Stimulated activated CD8-positive, alpha-beta memory T cell treated with anti-CD3 and anti-CD28 coated beads, Interleukin-12 subunit alpha, Interleukin-12 subunit beta, amount 100 ng/mL, for 24 hours (primary cell): ENCODE results near the gene CST3.
"Not testable (repeated sequence)": the region's sequence is repeated elsewhere in the genome, so short reads cannot be mapped to it uniquely, and the experiment has no call there.

Experiments used
- DNase-seq: peaks from one replicate; pipeline ENCODE4 v3.0.0-alpha.2; 2020; ENCODE audit errors: extremely low read depth

The CST3 gene

DNA sequence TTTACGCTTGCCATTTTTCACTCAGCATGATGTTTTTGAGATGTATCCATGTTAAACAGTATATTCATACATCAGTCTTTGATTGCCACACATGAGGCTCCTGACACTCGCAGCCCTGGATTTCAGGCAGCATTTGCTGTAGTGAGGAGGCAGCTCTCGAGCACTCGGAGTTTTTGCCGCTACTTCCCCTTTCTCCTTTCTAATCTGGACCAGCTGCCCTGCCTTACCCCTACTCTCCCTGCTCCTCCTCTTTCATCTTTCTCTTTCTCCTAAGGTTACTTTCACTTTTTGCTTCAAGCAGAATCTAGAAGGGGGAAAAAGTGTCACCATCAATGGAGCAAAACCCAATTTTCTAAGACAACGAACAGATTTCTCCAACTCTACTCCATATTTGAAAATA is 5.9 kb upstream of the CST3 start:
- no peak for DNase-seq

DNA sequence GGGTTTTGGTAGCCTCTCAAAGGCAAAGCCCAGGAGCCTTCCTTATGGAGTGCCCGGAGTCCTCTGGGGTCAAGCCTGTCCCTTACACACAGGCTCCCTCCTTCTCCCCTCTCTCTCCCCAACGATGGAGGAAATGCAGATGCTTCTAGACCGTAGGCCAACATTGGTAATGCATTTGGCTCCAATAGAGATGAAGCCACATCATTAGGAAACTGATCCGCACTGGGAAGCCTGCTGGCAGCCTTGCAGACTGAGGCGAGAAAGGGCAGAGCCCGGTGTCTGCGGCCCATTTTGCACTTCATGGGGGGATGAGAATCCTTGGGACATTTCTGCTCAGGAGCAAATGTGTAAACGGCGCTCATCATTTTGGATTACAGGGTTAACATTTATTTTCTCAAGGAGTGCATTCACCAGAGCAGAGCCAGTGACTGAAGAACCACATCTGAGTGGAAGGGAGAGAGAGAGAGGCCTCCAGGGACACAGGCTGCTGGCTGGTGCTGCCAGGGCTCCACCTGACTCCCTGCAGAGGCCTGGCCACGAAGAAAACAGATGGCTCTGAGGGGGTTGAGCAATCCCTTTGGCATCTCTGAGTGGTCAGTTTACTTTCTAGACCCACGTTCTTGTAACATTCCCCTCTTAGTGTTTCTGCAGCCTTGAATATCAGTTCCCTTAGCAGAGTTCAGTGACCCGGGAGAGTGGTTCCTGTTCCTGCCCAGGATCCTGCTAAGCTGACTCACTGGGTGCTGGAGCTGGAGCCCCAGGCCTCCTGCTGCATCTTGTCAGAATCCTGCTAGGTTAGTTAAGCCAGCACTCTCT is 4.4 kb upstream of the CST3 start:
- DNase-seq: no peak

DNA sequence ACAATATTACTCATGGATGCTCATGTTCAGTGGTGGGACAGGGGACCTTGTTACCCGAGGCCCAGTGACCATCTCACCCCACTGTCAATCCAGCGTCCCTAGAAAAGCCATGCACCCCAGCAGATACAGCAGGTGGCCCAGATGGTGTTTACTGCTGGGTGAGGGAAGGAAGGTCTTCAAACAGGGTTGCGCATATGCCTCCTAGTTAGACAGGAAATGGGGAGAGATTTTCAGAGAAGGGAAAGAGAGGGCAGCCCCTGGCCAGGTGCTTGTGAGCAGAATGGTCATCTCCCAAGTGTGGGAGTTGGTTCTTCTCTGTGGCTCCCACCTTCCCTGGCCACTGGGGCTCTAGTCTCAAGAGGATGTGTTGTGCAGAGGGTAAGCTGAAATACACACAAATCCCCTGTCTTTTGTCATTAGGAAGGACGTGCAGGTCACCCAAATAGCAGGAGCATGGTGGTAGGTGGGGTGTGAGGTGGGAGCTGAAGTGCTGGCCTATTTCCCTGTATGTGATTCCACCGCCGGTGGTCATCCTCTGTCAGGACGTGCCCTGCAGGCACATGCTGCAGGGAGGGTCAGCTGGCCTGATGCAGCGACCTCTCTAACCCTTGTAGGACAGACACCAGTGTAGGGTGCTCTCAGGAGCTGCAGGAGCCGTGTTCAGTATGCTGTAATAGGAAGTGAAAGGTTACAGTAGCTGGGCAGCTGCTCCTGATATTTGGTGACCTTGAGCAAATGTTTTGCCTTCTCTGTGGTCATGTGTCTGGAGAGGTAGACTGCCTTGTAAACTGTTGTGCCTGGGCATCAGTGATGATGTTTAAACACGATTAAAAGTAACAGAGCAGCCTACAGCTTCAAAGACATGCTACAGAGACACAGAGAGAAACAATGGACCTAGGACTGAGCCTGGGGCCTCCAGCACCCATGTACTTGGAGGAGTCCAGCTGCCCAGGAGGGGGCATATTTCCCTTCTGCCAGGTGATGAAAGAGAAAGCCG is 3.2 kb upstream of the CST3 start:
- DNase-seq: no peak

DNA sequence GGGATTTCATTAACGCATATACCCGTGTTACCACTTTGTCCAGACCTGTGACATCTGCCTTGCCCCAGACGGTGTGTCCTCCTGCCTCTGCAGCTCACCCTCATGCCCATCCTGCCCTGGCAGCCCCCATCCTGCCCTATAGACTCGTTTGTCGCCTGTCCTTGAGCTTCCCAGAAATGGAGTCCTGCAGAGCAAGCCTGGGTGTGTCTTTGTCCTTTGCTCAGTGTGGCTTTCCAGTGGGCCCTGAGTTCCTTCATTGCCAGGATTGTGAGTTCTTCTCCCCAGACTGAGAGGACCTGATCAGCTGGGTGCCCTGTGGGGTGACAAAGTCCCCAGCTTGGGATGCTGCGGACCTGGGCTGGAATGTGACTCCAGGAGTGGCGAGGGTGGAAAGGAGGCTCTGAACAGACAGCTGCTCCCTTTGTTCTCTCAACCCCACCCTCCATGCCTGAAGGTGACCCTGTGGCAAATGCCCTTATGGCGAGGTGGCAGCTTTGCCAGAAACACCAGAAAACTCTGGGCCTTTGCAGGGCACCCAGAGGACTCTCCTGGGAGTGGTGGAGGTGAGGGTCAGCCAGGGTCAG is 2.4 kb upstream of the CST3 start:
- no peak for DNase-seq

DNA sequence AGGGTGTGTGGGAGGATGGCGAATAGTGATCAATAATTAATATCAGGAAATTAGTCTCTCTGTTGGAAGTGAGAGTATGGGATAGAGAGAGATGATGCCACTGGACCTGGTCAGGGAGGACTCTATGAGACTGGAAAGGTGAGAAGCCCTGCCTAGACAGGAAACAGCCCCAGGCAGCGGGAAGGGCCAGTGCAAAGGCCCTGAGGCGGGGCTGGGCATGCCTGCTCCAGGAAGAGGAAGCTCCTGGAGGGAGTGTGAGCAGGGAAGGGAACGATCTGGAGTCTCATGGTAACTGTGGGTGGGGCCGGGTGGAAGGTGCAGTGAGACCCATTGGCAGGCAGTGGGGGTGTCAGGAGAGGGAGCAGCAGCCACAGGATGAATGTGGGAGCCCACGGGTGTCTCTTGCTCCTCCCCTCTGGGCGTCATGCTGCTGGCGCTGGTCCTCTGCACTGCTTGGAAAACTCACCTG is 1.8 kb upstream of the CST3 start:
- DNase-seq: no peak

DNA sequence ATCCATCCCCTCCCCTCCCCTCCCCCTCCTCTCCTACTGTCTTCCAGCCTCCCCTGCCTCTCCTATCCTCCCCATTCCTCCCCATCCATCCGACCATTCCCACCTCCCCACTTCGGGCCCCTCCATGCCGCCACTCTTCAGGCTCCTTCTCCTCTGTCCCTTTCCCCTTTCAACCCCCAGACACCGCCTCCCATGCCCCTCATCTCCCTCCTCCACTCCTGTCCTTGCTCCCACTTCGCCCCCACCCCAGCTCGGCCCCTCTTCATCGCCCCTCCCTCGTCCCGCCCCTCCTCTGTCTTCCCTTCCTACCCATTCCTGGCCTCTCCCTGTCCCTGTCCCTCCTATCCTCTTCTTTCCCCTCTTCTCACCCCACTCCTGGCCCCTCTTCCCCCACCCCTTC is 554 bp upstream of the CST3 start:
- DNase-seq: no peak

DNA sequence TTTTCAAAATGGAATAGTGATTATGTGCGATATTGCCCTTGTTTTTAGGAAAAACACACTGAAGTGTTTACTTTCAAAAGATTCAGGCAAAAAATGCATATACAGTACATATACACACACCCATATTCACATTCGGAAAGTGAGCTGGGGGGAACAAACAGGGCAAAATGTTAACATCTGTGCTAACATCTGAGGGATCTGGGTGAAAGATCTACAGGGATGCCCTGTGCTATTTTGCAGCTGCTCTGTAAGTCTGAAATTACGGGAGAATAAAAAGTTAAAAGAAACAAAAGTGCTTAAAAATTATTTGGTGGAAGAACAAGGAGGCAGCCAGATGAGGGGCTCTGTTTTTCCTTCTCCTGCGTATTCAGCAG is 860 bp downstream of the CST3 start:
- no peak for DNase-seq

DNA sequence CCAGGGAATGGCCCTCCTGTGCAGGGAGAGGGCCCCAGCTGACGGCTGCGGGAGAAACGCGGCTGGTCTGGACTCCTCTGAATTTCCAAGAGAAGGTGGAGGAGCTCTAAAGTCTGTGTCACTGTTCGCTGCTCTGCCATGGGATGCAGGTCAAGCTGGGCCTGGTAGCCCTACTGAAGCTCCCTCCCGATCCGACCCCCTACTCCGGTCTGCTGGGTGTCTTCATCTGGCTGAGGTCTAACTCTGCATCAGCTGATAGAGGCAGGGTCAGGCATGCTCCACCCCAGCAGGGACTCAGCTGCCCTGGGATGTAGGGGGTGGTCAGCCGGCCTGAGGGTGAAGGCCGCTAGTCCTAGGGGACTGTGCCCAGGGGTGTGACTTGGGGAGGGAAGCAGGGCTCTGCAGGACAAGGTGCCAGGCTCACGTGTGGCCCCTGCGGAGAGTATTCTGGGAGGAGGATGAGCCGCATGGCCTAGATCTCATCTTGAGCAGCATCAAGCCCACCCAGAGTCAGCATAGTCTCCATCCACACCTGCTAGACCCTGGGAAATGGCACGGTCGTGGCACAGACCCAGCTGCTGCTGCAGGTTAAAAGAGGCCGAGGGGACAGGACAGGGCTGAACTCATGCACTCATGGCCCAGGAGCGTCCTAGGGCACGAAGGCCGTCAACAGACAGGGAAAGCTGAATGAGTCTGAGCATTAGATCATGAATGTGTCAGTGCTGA is 1.4 kb downstream of the CST3 start:
- DNase-seq: no peak

DNA sequence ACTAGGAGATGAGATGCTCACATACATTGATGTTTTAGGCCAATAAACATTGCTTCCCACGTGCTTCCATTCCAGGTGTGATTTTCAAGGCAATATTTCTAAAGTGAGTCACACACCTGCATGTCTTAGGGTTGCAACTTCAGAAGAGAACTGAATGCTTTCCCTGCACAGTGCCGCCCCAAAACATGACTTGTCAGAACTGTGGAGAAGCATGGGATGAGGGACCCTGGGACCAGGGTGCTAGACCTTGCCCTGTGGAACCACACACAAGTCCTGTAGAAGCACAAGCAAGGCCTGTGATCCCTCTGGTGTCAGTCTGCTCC is 2.0 kb downstream of the CST3 start:
- not testable (repeated sequence) for DNase-seq

DNA sequence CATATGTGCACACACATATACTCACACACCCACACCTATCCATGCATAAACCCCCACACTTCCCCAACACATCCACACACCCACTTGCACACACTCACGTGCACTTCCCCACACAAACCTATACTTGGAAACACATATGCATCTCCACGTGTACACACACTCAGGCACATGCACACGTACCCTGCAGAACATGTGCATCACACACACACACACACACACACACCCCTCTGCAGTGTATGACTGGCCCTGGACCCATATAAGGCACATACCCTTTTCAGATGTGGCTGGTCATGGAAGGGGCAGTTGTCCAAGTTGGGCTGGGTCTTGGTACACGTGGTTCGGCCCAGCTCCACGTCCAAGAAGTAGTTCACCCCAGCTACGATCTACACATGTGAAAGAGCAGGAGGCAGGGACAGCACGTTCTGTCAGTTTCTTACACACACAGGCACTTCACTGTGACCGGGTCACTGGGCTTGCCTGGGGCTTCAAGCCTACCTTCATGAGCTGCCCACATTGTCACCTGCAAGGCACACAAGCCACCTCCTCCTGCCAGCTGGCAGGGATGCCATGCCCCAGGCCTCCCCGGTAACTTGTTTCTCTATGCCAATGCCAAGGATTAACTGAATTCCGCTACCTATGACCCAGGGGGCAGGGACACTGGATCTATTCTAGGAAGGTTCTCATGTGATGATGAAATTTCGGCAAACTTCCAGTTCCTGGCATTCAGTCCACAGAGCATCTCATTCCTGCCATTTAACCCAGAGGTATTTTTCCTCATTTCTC is 2.6 kb downstream of the CST3 start:
- DNase-seq: no peak

DNA sequence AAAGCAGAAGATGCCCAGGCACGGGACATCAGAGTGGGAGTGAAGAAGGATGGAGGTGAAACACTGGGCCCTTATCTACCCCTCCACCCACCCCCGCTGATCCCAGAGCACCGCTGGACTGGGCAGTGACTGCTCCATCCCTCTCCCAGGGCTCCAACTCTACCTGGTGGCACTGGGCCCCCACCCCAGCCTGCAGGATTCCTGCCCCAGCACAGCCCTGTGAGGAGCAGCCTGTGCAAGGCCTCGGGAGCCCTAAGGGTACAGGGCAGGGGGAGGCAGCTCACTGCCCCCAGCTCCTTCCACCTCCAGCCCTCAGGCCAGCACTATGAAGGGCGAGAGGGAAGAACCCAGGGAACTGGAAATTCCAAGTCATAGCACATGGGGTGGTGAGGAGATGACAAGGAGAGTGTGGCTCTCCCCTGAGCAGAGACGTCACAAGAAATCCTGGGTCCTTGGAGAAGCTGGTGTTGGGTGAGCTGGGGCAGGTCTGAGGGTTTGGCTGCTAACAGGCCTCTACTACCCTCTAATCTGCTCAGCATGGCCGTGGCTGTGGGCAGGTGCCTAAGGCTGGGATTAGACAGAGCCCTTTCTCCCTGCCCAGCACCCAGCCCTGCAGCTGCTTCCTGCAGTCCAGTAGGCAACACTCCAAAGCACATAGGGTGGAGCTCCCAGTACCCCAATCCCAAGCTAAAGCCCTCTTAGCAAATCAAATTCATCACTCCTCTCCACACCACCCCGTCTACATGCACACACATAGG is 3.5 kb downstream of the CST3 start:
- no peak for DNase-seq

DNA sequence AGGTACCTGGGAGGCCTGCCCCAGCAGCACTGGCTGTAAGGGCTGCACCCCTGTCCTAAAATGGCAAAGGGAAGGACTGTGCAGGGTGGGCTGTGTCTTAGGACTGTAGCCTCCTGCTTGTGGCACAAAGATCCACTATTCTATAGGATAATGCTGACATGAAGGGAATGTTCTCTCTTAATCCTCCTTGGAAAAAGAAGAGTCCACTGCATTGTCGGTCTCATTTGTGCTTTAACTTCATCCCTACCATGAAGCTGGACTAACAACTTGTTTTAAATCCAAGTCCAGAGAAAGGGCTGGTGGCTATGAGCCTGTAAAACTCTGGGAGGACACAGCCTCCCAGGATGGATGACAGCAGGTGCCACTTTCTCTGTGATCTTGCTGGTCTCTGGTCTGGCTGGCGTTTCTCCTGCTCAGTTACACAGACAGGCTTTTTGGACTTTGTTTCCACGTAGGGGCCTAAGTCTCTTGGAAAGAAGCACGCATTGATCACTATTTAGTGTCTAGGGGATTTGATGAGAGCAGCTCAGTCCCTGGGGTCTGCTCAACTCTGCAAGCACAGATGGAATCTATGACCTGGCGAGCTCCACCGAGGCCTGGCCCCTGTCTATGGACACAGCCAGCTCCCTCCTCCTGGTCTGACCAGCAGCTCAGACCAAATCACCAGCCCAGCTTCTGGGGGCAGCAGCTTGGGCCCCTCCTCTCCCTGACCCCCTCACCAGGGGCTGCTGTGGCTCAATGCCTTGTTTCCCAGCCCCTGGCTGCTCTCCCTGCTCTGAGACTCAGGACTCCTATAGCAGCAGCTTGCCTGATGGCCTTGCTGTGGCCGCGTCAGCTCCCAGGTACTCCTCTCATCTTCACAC is 4.8 kb downstream of the CST3 start:
- DNase-seq: no peak

DNA sequence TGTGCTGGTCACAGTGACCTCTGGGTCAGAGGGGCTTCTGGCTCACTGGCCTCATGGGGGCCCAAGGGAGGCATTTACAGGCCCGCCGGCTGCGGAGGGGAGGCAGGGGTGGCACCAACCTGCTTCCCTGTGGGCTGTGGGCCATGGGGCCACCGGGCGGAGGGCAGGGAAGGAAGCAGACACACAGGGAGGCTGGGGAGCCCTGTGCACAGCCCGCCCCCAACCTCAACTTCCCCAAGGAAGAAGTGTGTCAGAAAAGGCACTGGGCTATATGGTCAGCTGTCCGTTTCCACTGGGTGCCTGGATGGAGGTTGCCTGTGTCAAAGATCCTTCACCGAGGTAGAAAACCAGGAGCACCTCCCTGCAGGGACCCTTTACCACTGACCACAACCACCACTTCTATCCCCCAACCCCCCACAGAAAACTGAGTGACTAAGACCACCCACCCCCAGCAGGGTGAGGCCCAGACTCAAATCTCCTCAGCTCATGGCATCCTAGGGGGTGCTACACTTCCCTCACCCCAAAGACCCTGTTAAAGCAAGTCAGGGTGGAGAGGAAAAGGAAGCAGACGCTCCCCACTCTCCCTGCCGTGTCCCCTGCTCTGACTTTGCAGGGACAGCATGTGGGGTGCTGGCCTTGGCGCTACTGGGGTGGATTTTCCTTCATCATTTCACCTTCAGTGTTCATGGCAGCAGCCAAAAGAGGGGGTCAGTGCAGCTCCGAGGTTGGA is 5.6 kb downstream of the CST3 start:
- DNase-seq: no peak

DNA sequence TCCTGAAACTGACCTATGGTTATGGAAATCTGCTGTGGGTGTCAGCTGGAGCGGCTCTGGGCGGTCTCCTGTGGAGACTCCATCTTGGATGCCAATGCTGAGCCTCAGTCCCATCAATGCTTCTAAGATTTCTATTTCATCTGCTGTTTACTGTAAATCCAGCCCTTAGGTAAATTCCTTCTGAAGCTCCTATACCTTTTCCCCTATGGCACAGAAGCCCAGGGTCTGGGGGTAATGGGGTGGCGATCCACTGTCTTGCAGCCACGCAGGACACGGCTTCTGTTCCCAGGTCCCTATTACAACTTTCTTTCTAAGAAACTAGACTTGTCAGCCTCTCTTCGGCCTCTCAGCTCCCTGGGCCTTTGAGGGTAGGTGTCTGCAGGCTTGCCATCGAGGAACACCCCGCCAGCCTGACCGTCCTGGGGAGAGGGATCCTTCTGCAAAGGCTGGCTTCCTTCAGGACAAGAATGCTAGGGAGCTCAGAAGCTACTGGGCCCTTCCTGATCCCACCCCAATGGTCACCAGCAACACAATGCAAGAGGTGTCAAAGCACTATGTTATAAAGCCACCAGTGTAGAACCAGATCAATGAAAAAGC is 6.4 kb downstream of the CST3 start:
- DNase-seq: no peak

DNA sequence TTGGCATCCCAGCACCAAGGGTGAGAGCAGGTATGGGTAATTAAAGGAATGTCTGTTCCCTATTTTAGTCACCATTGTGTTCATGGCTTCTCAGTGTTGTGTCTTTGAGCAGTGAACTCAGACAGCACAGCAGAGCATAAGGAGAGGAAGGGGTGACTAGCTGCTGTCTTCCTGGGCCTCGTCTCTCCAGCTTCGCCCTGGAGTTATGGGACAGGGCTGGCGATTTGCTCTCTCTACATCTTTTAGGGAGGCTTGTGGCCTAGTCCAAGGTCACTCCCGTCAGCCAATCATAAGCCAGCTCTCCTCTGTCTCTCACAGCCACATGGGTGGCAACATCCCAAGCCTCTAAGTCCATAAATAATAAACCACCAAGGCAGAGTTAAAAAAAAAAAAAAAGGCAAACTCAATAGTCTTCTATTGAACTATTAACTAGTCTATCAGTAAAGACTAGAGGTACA is 7.3 kb downstream of the CST3 start:
- no peak for DNase-seq

DNA sequence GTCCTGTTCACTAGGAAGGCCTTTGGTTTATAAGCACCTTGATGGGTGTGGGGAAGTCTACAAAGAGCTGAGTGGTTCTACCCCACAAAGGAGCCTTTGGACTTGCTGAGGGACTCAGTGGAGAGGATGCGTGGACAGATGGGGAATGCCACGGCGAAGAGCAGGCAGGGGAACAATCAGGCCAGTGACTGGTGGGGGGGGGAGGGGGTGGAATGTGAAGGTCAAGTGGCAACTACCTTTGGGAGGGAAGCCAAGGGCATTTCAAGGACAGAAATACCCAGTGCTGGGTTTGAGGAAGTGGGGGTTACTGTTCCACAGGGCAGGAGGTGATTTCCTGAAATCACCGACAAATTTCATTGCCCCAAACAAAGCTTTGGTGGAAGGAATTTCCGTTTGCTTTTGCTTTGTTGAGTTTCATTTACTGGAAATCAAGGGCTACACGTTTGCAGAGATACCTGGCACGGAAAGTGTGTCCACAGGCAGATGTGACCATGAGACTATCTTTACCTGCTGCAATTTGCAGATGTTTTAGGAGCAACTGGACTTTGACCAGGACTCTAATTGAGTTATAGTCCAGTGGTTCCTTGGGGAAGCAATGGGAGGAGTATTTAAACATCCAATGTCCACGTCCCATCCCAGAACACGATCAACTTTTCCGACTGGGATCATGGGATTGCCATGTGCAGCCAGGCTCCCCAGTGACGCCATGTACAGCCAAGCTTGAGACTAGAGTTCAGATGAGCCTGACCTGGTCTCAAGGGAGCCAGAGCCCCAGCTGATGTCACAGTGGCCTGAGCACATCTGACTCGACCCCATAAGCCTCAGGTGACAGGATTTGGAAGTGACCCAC is 8.0 kb downstream of the CST3 start:
- no peak for DNase-seq

DNA sequence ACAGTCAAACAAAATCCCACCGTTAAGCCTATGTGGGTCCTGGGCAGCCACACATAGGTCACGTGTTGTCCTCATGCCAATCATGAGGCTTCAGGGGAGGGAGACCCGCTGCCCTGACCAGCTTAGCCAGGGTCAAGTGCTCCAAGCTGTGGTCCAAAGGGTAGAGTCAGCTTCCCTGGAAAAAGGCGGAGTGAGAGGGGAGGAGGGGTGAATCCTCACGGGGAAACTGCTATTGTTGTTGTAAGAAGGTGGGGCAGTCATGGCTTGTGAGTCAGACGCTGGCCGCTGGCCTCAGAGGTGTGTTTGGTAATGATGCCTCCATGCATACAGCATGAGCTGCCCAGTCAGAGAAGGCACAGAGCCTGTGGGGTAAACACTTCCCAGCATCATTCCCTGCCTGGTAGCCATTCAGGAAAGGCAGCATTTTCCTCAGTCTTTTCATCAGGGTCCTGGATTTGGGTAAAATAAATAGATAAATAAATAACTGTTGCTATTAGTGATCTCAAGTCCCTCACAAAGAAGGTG is 8.7 kb downstream of the CST3 start:
- DNase-seq: no peak
